GM10266 (cell line): Measurements from ENCODE around the gene JOSD1.

Source experiments
- DNase-seq: peaks from one replicate; pipeline ENCODE4 v3.0.0; 2012; ENCODE audit errors: extremely low spot score
- TF ChIP-seq, protein P1 (sequence below): IDR thresholded peaks from 2 replicates; pipeline ENCODE4 v1.5.1; 2012; ENCODE audit warnings: mild to moderate bottlenecking, low read depth; ENCODE audit not compliant: control insufficient read depth, insufficient read depth; ENCODE audit errors: missing control alignments

JOSD1 gene

DNA sequence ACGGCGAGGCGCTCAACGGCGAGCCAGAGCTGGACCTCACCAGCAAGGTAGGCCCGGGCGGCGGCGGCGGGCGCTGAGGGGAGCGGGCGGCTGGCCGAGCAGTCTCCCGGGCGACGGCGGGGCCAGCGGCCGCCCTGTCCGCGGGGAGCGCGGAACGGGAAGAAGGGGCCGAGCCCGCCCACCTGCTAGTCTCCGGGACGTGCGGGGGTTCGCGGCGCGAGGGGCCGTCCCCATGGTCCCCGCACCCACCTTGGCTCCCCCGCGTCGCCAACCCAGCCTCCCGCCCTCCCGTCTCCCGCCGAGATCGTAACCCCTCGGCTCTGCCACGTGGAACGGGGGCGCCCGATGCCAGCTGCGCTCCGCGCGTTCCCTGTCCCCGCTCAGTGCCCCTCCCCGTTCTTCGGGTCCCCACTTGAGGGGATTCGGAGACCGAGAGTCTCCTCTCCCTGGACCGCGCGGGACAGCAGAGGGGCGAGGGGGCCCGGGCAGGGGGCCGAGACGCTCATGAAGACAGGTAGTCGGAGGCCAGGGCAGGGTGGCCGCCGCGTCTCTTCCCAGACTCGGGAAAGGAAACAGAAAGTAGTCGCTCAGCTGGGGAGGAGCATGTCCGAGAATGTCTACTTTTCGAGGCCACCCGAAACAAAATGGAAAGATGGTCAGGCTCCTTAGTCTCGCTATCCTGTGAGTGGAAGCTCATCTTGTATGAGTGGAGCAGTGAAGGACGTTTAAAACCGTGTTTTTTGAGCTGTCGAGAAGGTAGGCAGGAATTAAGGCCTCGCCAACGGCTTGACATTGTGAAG, 5.6 kb upstream of the JOSD1 start:
- DNase-seq = peak; percentile 38
- TF ChIP-seq, protein P1, sequence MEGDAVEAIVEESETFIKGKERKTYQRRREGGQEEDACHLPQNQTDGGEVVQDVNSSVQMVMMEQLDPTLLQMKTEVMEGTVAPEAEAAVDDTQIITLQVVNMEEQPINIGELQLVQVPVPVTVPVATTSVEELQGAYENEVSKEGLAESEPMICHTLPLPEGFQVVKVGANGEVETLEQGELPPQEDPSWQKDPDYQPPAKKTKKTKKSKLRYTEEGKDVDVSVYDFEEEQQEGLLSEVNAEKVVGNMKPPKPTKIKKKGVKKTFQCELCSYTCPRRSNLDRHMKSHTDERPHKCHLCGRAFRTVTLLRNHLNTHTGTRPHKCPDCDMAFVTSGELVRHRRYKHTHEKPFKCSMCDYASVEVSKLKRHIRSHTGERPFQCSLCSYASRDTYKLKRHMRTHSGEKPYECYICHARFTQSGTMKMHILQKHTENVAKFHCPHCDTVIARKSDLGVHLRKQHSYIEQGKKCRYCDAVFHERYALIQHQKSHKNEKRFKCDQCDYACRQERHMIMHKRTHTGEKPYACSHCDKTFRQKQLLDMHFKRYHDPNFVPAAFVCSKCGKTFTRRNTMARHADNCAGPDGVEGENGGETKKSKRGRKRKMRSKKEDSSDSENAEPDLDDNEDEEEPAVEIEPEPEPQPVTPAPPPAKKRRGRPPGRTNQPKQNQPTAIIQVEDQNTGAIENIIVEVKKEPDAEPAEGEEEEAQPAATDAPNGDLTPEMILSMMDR = no peak

DNA sequence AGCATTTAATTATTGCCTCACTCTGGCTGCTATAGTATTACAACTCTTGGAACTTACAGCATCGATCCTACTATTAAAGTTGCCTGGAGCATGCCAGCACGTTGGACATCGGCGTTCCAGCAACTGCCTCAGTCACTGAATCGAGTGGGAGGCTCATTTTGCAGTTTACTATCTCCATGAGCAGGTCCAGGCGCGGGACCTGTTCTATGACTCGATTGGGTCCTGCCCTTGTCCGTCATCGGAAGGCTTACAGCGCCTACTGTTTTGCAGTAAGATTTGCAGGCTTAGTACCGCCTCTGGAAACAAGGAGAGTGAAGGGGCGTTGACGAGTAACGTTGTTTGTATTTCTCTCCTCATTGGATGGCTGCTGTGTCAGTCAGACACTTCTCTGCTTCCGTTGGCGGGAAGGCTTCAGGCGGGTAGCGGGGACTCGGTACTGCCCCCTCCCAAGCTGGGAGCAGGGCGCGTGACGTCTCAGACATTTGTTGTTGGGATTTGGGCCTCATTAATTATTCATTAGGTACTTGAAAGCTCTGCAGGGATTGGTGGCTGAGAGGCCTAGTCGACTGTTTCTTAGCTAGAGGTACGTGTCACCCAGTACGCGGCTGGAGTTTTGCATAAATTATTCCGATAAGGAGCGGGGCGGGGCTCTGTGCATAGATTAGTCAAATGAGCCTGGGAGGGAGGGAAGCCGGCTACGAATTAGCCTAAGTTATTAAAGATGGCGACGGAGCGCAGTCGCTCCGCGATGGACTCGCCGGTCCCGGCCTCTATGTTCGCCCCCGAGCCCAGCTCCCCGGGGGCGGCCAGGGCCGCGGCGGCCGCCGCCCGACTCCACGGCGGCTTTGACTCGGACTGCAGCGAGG, 4.7 kb upstream of the JOSD1 start, which contains the start of gene GTPBP1:
Gene GTPBP1 (plus strand): TSS at position 710 of the 866 bp plus-strand sequence. CDS start 12 bp downstream, at position 722.
- peak; percentile 99 for DNase-seq
- TF ChIP-seq, protein P1 = no peak

DNA sequence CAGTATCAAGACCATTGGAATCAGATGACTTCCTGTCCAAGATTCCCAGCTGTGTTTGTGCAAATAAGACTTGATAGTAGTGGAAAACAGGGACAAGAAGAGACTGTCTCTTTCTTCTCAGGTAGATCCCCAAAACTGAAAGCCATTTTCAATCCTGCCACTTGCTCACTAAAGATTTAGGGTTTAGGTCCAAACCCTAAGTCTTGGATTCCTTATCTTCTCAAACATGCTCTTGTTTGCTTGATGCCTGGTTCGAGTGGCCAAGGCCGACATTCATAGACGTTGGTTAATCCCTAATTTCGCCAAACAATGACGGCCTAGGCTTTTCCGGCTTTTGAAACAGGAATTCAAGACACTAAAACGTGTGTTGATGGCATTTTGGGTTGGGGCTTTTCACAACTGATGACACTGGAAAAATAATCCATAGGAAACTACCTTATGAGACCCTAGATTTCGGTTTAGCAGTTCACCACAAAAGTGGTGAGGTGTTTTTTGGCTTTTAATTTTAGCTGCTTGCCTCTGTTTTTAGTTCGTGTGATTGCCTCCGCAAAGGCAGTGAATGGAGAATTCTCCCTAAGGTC, 4.0 kb upstream of the JOSD1 start:
- TF ChIP-seq, protein P1 = no peak
- no peak for DNase-seq

DNA sequence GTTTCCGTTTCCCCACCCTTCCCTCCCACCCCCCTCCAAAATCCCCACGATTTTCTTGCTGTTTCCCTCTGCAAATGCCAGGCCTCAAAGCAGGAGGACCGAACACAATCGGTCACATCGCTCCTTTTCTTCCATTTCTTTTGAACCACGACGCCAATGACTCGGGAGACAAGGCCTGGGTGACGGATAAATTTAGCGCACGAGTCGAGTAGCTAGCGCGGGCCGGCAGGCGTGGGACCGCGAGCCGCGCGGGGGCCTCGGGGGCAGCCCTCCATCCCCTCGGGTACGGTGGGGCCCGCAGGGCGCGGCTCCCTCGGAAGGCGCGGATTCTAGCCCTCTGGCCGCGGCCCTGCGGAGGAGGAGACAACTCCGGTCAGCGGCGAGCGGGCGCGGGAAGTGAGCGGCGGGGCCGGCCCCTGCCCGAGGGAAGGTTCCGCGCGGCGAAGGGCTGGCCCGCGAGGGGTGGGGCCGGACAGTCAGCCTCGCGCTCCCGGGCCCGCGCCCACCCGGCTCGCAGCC, 414 bp downstream of the JOSD1 start:
- no peak for DNase-seq
- TF ChIP-seq, protein P1 = no peak

DNA sequence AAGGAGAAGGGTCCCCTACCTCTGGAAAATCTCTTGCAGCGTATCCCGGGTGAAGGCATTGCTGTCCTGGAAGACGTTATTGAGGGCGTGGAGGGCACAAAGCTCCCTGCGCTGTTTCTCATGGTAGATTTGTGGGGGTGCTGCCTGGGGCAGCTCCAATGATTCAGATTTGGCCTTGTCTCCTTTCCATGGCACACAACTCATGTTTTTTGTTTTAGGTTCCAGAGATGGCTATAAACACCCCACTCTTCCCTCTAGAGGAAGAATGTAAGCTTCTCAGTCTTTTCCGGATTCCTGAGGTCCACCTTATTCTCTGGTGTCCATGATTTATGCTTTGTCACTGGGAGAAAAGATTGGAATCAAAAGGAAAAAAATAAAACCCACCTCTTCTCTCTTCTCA, 959 bp downstream of the JOSD1 start:
- TF ChIP-seq, protein P1 = no peak
- DNase-seq = no peak

DNA sequence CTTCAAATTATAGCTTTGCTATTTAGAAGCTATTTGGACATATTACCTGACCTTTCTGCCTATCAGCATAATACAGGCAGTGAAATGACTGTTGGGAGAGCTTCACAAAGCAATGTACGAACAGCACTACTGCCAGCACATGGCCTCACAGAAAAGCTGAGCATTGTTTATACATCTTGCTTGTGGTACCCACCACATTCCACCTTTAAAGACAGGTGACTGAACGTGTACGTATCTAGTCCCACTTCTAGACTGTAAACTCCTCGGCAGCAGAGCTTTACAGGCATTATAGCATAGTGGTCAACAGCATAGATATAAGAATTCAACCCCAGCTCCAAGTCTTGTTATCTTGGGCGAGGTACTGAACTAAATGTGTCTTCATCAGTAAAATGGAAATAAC, 1.6 kb downstream of the JOSD1 start:
- TF ChIP-seq, protein P1 = no peak
- no peak for DNase-seq
